ENCODE measurements around the gene PHF21A. TPM values are rescaled to one million over a fixed set of nuclear protein-coding genes. Genes with fewer than 3 reads are reported as not detected.

The PHF21A gene
- total and polyA plus RNA-seq, 10 of the 15 experiments (the other 5 are each of a cell fraction or from before 2014, with no cell fraction given), result 2.6 to 37.2 (median 16.0) TPM

GRCh38 chr11:46036969-46037368 is 84.3 kb downstream of the PHF21A start:
- no peak overlapping the region for H3K4me2 ChIP-seq (ENCODE audit: control insufficient read depth, insufficient read depth)
- intact Hi-C loops (cut with micrococcal nuclease; ENCODE audit: unreplicated experiment) (no loop called here), in situ Hi-C loops (cut with MboI) (no loop called here)
- H4K20me1 ChIP-seq (ENCODE audit: control insufficient read depth, insufficient read depth), result no peaks in the 10 kb centered on the region
- no peaks in the 10 kb centered on the region for H3K4me1 ChIP-seq (ENCODE audit: control insufficient read depth, insufficient read depth, low read length)
- POLR2A ChIA-PET, result interaction anchor here (0.5 kb wide), 1 partner anchor 86 kb away, joined by 4 read pairs; no protein-coding TSS in a partner anchor
- no peaks in the 10 kb centered on the region for H3K27me3 ChIP-seq (replicated peaks in 1 of 2; ENCODE audit: control insufficient read depth in 2 of 2, insufficient read depth in 2 of 2, low read length in 1 of 2)
- H3K27ac ChIP-seq (ENCODE audit: control insufficient read depth, insufficient read depth), result no peak overlapping the region
- FAIRE-seq, result no peak
- no TSS peak for BruUV-seq (replicated peaks)
- SMC1A ChIA-PET (ENCODE audit: uncharacterized antibody, unreplicated experiment), result interaction anchor here (0.8 to 1.5 kb wide), 2 partner anchors 19 kb away, joined by 3 to 4 read pairs; no protein-coding TSS in a partner anchor
- CTCF ChIA-PET, result interaction anchor here (1.9 kb wide), 1 partner anchor 72 kb away, joined by 9 read pairs; no protein-coding TSS in a partner anchor
- RAD21 ChIA-PET (ENCODE audit: unreplicated experiment), result no interaction called here
- H3K4me3 ChIP-seq, result no peak overlapping the region
- peaks cover 0 to 2% of the 10 kb centered on the region in 2 experiments; a peak in 1 of 4 replicates for H3K36me3 ChIP-seq (ENCODE audit: control insufficient read depth in 2 of 2, insufficient read depth in 2 of 2, low read length in 1 of 2)
- no peak overlapping the region for H2AFZ ChIP-seq (ENCODE audit: control insufficient read depth, low read depth, low read length)
- no peaks in the 10 kb centered on the region for H3K9me3 ChIP-seq (replicated peaks; ENCODE audit: control insufficient read depth, insufficient read depth, low read length)
- DNase-seq (ENCODE audit: low read depth, low spot score), result no peak
- H3K79me2 ChIP-seq (ENCODE audit: control insufficient read depth, insufficient read depth, low read length), result no peaks in the 10 kb centered on the region
- no peak overlapping the region for H3K9ac ChIP-seq (ENCODE audit: control insufficient read depth, insufficient read depth, low read length)
- ATAC-seq, result no peak
- WGBS (ENCODE audit: insufficient coverage, insufficient replicate concordance, low lambda C conversion rate, missing lambda C conversion rate), result 98% methylated on average over 2 of the region's 2 CpGs
- TF ChIP-seq RFX5 (IDR thresholded peaks at IDR 0.05; ENCODE audit: low read depth, low read length) (no peak), SRF (IDR thresholded peaks at IDR 0.05; ENCODE audit: low read depth in 2 of 2, low read length in 2 of 2) (no peak), MEF2A (IDR thresholded peaks at IDR 0.05; ENCODE audit: insufficient read depth, low read depth, low read length) (no peak), USF2 (IDR thresholded peaks at IDR 0.05; ENCODE audit: borderline replicate concordance, low read depth, low read length) (no peak), SUPT20H (IDR thresholded peaks at IDR 0.05; ENCODE audit: borderline replicate concordance, control insufficient read depth, low read depth, low read length) (no peak), DPF2 (IDR thresholded peaks at IDR 0.05) (no peak), IKZF2 (IDR thresholded peaks at IDR 0.05) (no peak), PRDM15 (CRISPR knock-in tag; IDR thresholded peaks at IDR 0.05) (no peak), CHD4 (IDR thresholded peaks at IDR 0.05) (no peak), CEBPZ (IDR thresholded peaks at IDR 0.05; ENCODE audit: low read depth, low read length) (no peak), NFYB (IDR thresholded peaks at IDR 0.05; ENCODE audit: insufficient read depth, low read depth, low read length) (no peak), ETV6 (conservative IDR thresholded peaks at IDR 0.05 in 1 of 2, IDR thresholded peaks at IDR 0.05 in 1 of 2; ENCODE audit: borderline replicate concordance in 1 of 2, low read depth in 1 of 2) (no peak), TCF3 (IDR thresholded peaks at IDR 0.05; ENCODE audit: borderline replicate concordance, insufficient read depth, low read depth, low read length) (no peak), FOXK2 (IDR thresholded peaks at IDR 0.05) (no peak), ZZZ3 (IDR thresholded peaks at IDR 0.05; ENCODE audit: control insufficient read depth, insufficient read length, low read depth) (no peak), IRF4 (IDR thresholded peaks at IDR 0.05; ENCODE audit: low read depth, low read length) (no peak)

Measured in GM12878 (cell line).